ENCODE results near the gene SULT4A1. TPM values are rescaled to one million over a fixed set of nuclear protein-coding genes. Genes with fewer than 3 reads are reported as not detected.

Gene SULT4A1
- total and polyA plus RNA-seq, 4 donors = 0.08 to 0.37 TPM; not detected in 2

DNA sequence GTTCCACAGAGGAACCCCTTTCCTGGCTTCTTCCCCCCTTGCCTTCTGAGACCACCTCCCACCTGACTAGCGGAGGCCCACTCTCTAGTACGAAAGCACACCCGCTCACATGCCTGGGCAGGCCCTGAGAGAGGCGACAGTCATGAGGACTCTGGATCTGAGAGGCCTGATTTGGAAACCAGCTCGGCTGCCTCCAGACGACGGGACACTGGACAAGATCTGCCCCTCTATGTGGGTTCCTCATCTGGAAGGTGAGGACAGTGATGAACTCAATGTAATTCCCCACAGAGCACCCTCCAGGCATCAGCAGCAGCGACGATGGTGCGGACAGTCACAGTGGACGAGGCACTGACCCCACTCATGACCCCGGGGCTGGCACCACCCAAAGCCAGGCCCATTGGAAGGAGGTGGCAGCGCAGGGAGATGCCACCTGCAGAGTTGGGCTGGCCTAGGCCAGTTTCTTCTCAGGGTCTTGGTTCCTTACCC is 7.5 kb downstream of the SULT4A1 start:
- Histone ChIP-seq H3K9ac (ENCODE audit: low read depth in 1 of 2, low read length in 2 of 2) (no peak overlapping the region), H3K4me3 (ENCODE audit: low read depth in 1 of 3, low read length in 3 of 3) (no peak overlapping the region), H3K9me3 (ENCODE audit: control insufficient read depth in 4 of 4, low read length in 3 of 4) (peaks cover 0 to 2% (median 0%) of the 10 kb centered on the region in 4 donors), H3K27ac (ENCODE audit: low read depth in 1 of 2, low read length in 2 of 2) (no peak overlapping the region), H3K36me3 (ENCODE audit: control insufficient read depth in 4 of 4, insufficient read depth in 3 of 4, low read depth in 1 of 4, low read length in 3 of 4) (no peaks in the 10 kb centered on the region), H3K4me1 (ENCODE audit: control insufficient read depth in 4 of 4, insufficient read depth in 4 of 4, low read length in 3 of 4) (no peaks in the 10 kb centered on the region), H3K27me3 (ENCODE audit: control insufficient read depth in 4 of 4, insufficient read depth in 4 of 4, low read length in 3 of 4) (peaks cover 0 to 2% (median under 1%) of the 10 kb centered on the region in 4 donors)
- TF ChIP-seq GABPA (IDR thresholded peaks at IDR 0.05 in 1 of 2, conservative IDR thresholded peaks at IDR 0.05 in 1 of 2) (no peak), FOXA2 (IDR thresholded peaks at IDR 0.05) (no peak), RXRA (IDR thresholded peaks at IDR 0.05) (no peak)
- TF ChIP-seq, protein P1, sequence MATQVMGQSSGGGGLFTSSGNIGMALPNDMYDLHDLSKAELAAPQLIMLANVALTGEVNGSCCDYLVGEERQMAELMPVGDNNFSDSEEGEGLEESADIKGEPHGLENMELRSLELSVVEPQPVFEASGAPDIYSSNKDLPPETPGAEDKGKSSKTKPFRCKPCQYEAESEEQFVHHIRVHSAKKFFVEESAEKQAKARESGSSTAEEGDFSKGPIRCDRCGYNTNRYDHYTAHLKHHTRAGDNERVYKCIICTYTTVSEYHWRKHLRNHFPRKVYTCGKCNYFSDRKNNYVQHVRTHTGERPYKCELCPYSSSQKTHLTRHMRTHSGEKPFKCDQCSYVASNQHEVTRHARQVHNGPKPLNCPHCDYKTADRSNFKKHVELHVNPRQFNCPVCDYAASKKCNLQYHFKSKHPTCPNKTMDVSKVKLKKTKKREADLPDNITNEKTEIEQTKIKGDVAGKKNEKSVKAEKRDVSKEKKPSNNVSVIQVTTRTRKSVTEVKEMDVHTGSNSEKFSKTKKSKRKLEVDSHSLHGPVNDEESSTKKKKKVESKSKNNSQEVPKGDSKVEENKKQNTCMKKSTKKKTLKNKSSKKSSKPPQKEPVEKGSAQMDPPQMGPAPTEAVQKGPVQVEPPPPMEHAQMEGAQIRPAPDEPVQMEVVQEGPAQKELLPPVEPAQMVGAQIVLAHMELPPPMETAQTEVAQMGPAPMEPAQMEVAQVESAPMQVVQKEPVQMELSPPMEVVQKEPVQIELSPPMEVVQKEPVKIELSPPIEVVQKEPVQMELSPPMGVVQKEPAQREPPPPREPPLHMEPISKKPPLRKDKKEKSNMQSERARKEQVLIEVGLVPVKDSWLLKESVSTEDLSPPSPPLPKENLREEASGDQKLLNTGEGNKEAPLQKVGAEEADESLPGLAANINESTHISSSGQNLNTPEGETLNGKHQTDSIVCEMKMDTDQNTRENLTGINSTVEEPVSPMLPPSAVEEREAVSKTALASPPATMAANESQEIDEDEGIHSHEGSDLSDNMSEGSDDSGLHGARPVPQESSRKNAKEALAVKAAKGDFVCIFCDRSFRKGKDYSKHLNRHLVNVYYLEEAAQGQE (IDR thresholded peaks at IDR 0.05) = no peak
- 94% methylated on average over 13 of the region's 13 CpGs for WGBS
- DNase-seq (ENCODE audit: low spot score) = no peak

- Histone ChIP-seq H3K27me3 (ENCODE audit: control insufficient read depth in 4 of 4, insufficient read depth in 4 of 4, low read length in 3 of 4) (peaks cover 0 to 2% (median 0%) of the 10 kb centered on the region in 4 donors), H3K9me3 (ENCODE audit: control insufficient read depth in 4 of 4, low read length in 3 of 4) (peaks cover 0 to 2% (median 0%) of the 10 kb centered on the region in 4 donors), H3K4me3 (ENCODE audit: low read depth in 1 of 3, low read length in 3 of 3) (no peak overlapping the region), H3K27ac (ENCODE audit: low read depth in 1 of 2, low read length in 2 of 2) (no peak overlapping the region), H3K4me1 (ENCODE audit: control insufficient read depth in 4 of 4, insufficient read depth in 4 of 4, low read length in 3 of 4) (no peaks in the 10 kb centered on the region), H3K36me3 (ENCODE audit: control insufficient read depth in 4 of 4, insufficient read depth in 3 of 4, low read depth in 1 of 4, low read length in 3 of 4) (no peaks in the 10 kb centered on the region), H3K9ac (ENCODE audit: low read depth in 1 of 2, low read length in 2 of 2) (no peak overlapping the region)
- 77% methylated on average over 14 of the region's 14 CpGs for WGBS
- TF ChIP-seq TAF1 (conservative IDR thresholded peaks at IDR 0.05) = no peak
- no peak for TF ChIP-seq HNF4G (IDR thresholded peaks at IDR 0.05)
- no peak for TF ChIP-seq SP1 (IDR thresholded peaks at IDR 0.05)
- TF ChIP-seq, protein P1 (IDR thresholded peaks at IDR 0.05) = no peak
- TF ChIP-seq RAD21 (IDR thresholded peaks at IDR 0.05) = no peak
- TF ChIP-seq YY1 (IDR thresholded peaks at IDR 0.05) = no peak
- no peak for DNase-seq (ENCODE audit: low spot score)
Observed at GRCh38 chr22:43854121-43854785, 8.1 kb downstream of the SULT4A1 start.

All from liver (tissue), 9 donors.